KMS-11 (cell line): ENCODE results near the gene FOXO1.

Experiments used
- H2AFZ ChIP-seq: fragments of 200-600 bp; sonication (generic); 2 replicates; pipeline ENCODE4 v1.6.1; 2016; ENCODE audit warnings: antibody characterized with exemption, mixed run types, low read depth
- H3K27ac ChIP-seq: fragments of 200-600 bp; sonication (generic); 2 replicates; pipeline ENCODE4 v1.6.1; 2016; ENCODE audit warnings: mild to moderate bottlenecking, mixed run types
- H3K27me3 ChIP-seq: fragments of 200-600 bp; sonication (generic); 2 replicates; pipeline ENCODE4 v1.6.1; 2017; ENCODE audit warnings: mild to moderate bottlenecking, low read depth, mixed run types, moderate library complexity; ENCODE audit not compliant: insufficient read depth
- H3K36me3 ChIP-seq: fragments of 200-600 bp; sonication (generic); 2 replicates; pipeline ENCODE4 v1.6.1; 2017; ENCODE audit warnings: mild to moderate bottlenecking, mixed run types; ENCODE audit not compliant: insufficient read depth
- H3K4me1 ChIP-seq: fragments of 200-600 bp; sonication (generic); 2 replicates; pipeline ENCODE4 v1.6.1; 2016; ENCODE audit warnings: mild to moderate bottlenecking, low read depth, mixed run types; ENCODE audit not compliant: poor library complexity, severe bottlenecking
- H3K4me2 ChIP-seq: fragments of 200-600 bp; sonication (generic); 2 replicates; pipeline ENCODE4 v1.7.0; 2016; ENCODE audit warnings: mild to moderate bottlenecking, mixed run types
- H3K4me3 ChIP-seq: fragments of 200-600 bp; sonication (generic); IDR thresholded peaks from 2 replicates; pipeline ENCODE4 v1.6.1; 2017; ENCODE audit warnings: low read depth, low read length, mixed read lengths; ENCODE audit not compliant: insufficient read depth
- H3K79me2 ChIP-seq: fragments of 200-600 bp; sonication (generic); 2 replicates; pipeline ENCODE4 v1.6.1; 2016; ENCODE audit warnings: low read depth, mixed run types; ENCODE audit not compliant: insufficient read depth
- H3K9ac ChIP-seq: fragments of 200-600 bp; sonication (generic); 2 replicates; pipeline ENCODE4 v1.6.1; 2016; ENCODE audit warnings: mild to moderate bottlenecking, mixed run types
- H4K20me1 ChIP-seq: fragments of 200-600 bp; sonication (generic); 2 replicates; pipeline ENCODE4 v1.6.1; 2016; ENCODE audit warnings: mild to moderate bottlenecking, mixed run types; ENCODE audit not compliant: insufficient read depth
- TF ChIP-seq, protein P1 (sequence below): fragments of 200-600 bp; sonication (generic); conservative IDR thresholded peaks from 2 replicates; pipeline ENCODE4 v1.6.1; 2017; ENCODE audit warnings: low read depth, mild to moderate bottlenecking, antibody characterized with exemption, low read length, moderate library complexity, mixed read lengths

Gene FOXO1

DNA sequence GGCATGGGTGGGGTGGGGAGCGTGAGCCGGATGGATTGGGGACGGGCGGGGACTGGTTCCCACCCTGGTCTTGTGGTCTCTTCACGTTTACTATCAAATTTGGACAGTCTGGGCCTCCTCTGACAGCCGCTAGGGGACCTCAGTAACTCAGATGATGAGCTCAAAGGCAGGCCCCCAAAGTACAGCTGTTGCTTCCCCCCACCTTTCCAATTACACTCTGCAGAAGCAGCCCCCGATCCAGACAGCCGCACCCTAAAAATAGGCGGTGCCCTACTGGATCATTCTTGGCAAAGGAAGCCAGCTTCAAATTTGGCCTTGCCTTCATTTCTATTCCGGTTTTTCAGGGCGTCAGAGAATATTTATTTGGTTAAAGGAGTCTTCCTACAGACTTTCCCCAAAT, 1.9 kb upstream of the FOXO1 start:
- TF ChIP-seq, protein P1, sequence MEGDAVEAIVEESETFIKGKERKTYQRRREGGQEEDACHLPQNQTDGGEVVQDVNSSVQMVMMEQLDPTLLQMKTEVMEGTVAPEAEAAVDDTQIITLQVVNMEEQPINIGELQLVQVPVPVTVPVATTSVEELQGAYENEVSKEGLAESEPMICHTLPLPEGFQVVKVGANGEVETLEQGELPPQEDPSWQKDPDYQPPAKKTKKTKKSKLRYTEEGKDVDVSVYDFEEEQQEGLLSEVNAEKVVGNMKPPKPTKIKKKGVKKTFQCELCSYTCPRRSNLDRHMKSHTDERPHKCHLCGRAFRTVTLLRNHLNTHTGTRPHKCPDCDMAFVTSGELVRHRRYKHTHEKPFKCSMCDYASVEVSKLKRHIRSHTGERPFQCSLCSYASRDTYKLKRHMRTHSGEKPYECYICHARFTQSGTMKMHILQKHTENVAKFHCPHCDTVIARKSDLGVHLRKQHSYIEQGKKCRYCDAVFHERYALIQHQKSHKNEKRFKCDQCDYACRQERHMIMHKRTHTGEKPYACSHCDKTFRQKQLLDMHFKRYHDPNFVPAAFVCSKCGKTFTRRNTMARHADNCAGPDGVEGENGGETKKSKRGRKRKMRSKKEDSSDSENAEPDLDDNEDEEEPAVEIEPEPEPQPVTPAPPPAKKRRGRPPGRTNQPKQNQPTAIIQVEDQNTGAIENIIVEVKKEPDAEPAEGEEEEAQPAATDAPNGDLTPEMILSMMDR, result no peak
- H2AFZ ChIP-seq, result no peak overlapping the region
- H3K36me3 ChIP-seq, result no peaks in the 10 kb centered on the region
- peaks cover 17% of the 10 kb centered on the region; the same call in 1 of the 2 replicates for H3K79me2 ChIP-seq
- no peaks in the 10 kb centered on the region for H4K20me1 ChIP-seq
- no peak overlapping the region for H3K27ac ChIP-seq
- H3K4me1 ChIP-seq, result peaks cover 25% of the 10 kb centered on the region
- H3K4me3 ChIP-seq, result no peak overlapping the region
- H3K4me2 ChIP-seq, result no peak overlapping the region; the same call in 1 of the 2 replicates
- H3K9ac ChIP-seq, result no peak overlapping the region
- H3K27me3 ChIP-seq, result no peaks in the 10 kb centered on the region

- peak overlapping the region; percentile 63 for H3K4me2 ChIP-seq
- TF ChIP-seq, protein P1, result no peak
- peak overlapping the region; percentile 18; the same call in 1 of the 2 replicates for H3K9ac ChIP-seq
- no peaks in the 10 kb centered on the region for H4K20me1 ChIP-seq
- no peak overlapping the region for H3K27ac ChIP-seq
- peaks cover 18% of the 10 kb centered on the region for H3K4me1 ChIP-seq
- peak overlapping the region; percentile 44; the same call in 1 of the 2 replicates for H2AFZ ChIP-seq
- H3K27me3 ChIP-seq, result no peaks in the 10 kb centered on the region
- no peak overlapping the region for H3K4me3 ChIP-seq
- no peaks in the 10 kb centered on the region for H3K36me3 ChIP-seq
- peaks cover 24% of the 10 kb centered on the region; the same call in 1 of the 2 replicates for H3K79me2 ChIP-seq
Observed at GRCh38 chr13:40667622-40667978, 1.2 kb upstream of the FOXO1 start.

- H3K9ac ChIP-seq, result peak overlapping the region; percentile 18; the same call in 1 of the 2 replicates
- no peaks in the 10 kb centered on the region for H4K20me1 ChIP-seq
- H3K79me2 ChIP-seq, result peaks cover 29% of the 10 kb centered on the region
- peak overlapping the region; percentile 63 for H3K4me2 ChIP-seq
- H2AFZ ChIP-seq, result peak overlapping the region; percentile 44; the same call in 1 of the 2 replicates
- peaks cover 18% of the 10 kb centered on the region for H3K4me1 ChIP-seq
- no peak overlapping the region for H3K27ac ChIP-seq
- TF ChIP-seq, protein P1, result no peak
- no peaks in the 10 kb centered on the region for H3K27me3 ChIP-seq
- no peak overlapping the region for H3K4me3 ChIP-seq
- no peaks in the 10 kb centered on the region for H3K36me3 ChIP-seq
Observed at GRCh38 chr13:40666933-40667621, 636 bp upstream of the FOXO1 start.

DNA sequence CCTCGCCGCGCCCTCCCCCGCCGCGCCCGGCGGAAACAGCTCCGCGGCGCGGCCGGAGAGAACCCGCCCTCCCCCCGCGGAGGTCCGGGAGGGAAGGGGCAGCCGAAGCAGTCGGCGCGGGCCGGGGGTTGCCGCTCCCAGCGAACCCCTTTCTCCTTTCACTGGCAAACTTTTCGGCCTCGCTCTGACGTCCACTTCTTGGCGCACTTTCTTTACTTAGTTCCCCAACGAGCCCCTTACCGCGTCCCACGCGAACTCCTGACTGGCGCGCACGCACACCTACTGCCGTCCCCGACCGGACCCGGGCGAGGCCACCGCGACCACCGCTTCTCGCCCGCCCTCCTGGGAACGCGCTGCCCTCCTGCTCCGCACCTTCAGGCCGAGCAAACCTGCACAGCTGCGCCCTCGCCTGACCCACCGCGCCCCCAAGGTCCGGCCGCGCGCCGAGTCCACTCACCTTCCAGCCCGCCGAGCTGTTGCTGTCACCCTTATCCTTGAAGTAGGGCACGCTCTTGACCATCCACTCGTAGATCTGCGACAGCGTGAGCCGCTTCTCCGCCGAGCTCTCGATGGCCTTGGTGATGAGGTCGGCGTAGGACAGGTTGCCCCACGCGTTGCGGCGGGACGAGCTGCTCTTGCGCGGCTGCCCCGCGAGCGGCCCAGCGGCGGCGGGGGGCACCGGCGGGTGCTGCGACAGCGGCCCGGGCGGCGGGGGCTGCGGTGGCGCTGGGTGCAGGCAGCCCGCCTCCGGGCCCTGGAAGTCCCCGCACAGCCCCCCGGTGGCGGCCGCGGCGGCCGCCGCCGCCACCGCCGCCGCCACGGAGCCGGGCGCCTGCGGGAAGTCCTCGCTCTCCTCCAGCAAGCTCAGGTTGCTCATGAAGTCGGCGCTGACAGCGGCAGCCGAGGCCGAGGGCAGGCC, 1.1 kb downstream of the FOXO1 start:
- no peak overlapping the region for H3K4me3 ChIP-seq
- H3K4me2 ChIP-seq, result peak overlapping the region; percentile 9; the same call in 1 of the 2 replicates
- peak overlapping the region; percentile 67 for H3K9ac ChIP-seq
- peak overlapping the region; percentile 84 for H3K27ac ChIP-seq
- H4K20me1 ChIP-seq, result no peaks in the 10 kb centered on the region
- TF ChIP-seq, protein P1, result no peak
- no peaks in the 10 kb centered on the region for H3K27me3 ChIP-seq
- H3K36me3 ChIP-seq, result no peaks in the 10 kb centered on the region
- peaks cover 32% of the 10 kb centered on the region for H3K4me1 ChIP-seq
- peak overlapping the region; percentile 54 for H2AFZ ChIP-seq
- peaks cover 46% of the 10 kb centered on the region for H3K79me2 ChIP-seq
